NB4 (cell line): Measurements from ENCODE around the gene MT1M.

Source experiments
- MYC ChIP-seq: IDR thresholded peaks from 2 replicates; pipeline ENCODE4 v1.6.1; 2011; ENCODE audit warnings: low read depth, low read length
- POLR2A ChIP-seq: IDR thresholded peaks from 2 replicates; pipeline ENCODE4 v1.6.1; 2011; ENCODE audit warnings: mild to moderate bottlenecking; ENCODE audit not compliant: insufficient read length; ENCODE audit errors: extremely low read depth
- TF ChIP-seq, protein P1 (sequence below): IDR thresholded peaks from one replicate; pipeline ENCODE4 v1.5.1; 2012; ENCODE audit warnings: low read depth, low read length
- TF ChIP-seq, protein P2 (sequence below): IDR thresholded peaks from 2 replicates; pipeline ENCODE4 v1.6.1; 2011; ENCODE audit warnings: low read depth, low read length

DNA sequence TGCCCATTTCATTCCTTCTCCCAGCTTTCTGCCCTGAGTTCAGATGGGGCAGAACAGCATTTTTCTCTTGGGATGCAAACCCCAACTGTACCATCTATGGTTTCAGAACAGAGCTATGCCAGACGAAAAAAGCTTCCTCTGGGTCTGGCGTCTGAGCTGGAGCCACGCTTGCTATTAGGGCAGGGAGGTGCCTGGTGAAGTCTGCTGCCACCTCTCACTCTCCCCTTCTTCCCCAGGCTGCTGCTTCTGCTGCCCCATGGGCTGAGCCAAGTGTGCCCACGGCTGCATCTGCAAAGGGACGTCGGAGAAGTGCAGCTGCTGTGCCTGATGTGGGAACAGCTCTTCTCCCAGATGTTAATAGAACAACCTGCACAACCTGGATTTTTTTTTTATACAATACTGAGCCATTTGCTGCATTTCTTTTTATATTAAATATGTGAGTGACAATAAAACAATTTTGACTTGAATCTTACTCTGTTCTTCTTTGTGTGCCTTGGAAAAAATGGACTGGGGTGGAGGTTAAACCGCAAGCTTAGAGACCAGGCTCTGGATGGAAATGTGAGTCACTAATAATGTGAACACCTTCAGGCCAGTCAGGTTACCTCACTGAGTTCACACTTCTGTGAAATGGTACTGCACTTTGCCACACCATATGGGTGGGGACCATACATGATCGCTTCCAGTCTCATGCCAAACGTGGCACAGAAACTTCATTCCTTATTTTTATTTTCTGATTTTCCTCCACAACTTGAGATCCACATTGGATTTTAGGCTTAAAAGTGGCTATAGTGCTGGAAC lies 4.4 kb downstream of the MT1M start:
- TF ChIP-seq, protein P1, sequence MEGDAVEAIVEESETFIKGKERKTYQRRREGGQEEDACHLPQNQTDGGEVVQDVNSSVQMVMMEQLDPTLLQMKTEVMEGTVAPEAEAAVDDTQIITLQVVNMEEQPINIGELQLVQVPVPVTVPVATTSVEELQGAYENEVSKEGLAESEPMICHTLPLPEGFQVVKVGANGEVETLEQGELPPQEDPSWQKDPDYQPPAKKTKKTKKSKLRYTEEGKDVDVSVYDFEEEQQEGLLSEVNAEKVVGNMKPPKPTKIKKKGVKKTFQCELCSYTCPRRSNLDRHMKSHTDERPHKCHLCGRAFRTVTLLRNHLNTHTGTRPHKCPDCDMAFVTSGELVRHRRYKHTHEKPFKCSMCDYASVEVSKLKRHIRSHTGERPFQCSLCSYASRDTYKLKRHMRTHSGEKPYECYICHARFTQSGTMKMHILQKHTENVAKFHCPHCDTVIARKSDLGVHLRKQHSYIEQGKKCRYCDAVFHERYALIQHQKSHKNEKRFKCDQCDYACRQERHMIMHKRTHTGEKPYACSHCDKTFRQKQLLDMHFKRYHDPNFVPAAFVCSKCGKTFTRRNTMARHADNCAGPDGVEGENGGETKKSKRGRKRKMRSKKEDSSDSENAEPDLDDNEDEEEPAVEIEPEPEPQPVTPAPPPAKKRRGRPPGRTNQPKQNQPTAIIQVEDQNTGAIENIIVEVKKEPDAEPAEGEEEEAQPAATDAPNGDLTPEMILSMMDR = no peak
- TF ChIP-seq POLR2A (no peak), MYC (no peak)
- TF ChIP-seq, protein P2, sequence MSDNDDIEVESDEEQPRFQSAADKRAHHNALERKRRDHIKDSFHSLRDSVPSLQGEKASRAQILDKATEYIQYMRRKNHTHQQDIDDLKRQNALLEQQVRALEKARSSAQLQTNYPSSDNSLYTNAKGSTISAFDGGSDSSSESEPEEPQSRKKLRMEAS = no peak
